ENCODE measurements around the gene SIRT6. TPM values are rescaled to one million over a fixed set of nuclear protein-coding genes. Genes with fewer than 3 reads are reported as not detected.

The SIRT6 gene
- total and polyA plus RNA-seq, 9 of the 15 experiments (the other 6 are each of a cell fraction or from before 2014, with no cell fraction given), result 1.4 to 41.1 (median 10.2) TPM

- ChIA-PET POLR2A (interaction anchor here (0.6 kb wide), 1 partner anchor 171 kb away, joined by 3 read pairs; no protein-coding TSS in a partner anchor), CTCF (ENCODE audit: low intra/inter-chr PET ratio) (no interaction called here)
- no peak for FAIRE-seq
- no peak for DNase-seq (ENCODE audit: extremely low read depth in 1 of 4, low spot score in 3 of 4)
- no peaks in the 10 kb centered on the region for H3K79me2 ChIP-seq (ENCODE audit: control insufficient read depth, insufficient read depth, low read length)
- no peak overlapping the region for H3K27ac ChIP-seq (ENCODE audit: extremely low read depth, low read depth, low read length)
- no peaks in the 10 kb centered on the region for H4K20me1 ChIP-seq (replicated peaks; ENCODE audit: control insufficient read depth, insufficient read depth, low read length)
- no peak overlapping the region for H3K4me3 ChIP-seq
- ATAC-seq, result no peak
- no peaks in the 10 kb centered on the region for H3K9me1 ChIP-seq (ENCODE audit: control insufficient read depth, insufficient read depth, low read length)
- H3K4me1 ChIP-seq (replicated peaks in 1 of 2; ENCODE audit: control insufficient read depth in 2 of 2, insufficient read depth in 2 of 2, low read length in 2 of 2), result peaks cover 2 to 4% of the 10 kb centered on the region in 2 experiments; a peak in 2 of 5 replicates
- H3K9ac ChIP-seq (ENCODE audit: insufficient read depth in 1 of 2, low read depth in 2 of 2, low read length in 2 of 2), result no peak overlapping the region
- 13% methylated on average over 5 of the region's 5 CpGs for WGBS (ENCODE audit: insufficient coverage, low coverage, missing lambda C conversion rate)
- in situ Hi-C loops (cut with MboI) (no loop called here), intact Hi-C loops (cut with micrococcal nuclease) (loop anchor here (5.0 to 10.0 kb wide), 2 partner anchors 125 to 202 kb away; partner anchors contain the start of genes EEF2 and ZBTB7A)
- H3K27me3 ChIP-seq (ENCODE audit: control insufficient read depth in 2 of 2, insufficient read depth in 2 of 2, low read length in 2 of 2), result peaks cover 6% of the 10 kb centered on the region in 2 experiments; a peak in 4 of 5 replicates
- BruUV-seq (replicated peaks), result no TSS peak
- H3K4me2 ChIP-seq (ENCODE audit: insufficient read depth, low read length), result no peak overlapping the region
- H3K9me3 ChIP-seq (replicated peaks; ENCODE audit: control insufficient read depth, insufficient read depth, low read depth, low read length), result no peaks in the 10 kb centered on the region
- no peak overlapping the region for H2AFZ ChIP-seq (ENCODE audit: low read depth, low read length)
- H3K36me3 ChIP-seq (ENCODE audit: control insufficient read depth, insufficient read depth, low read length), result no peaks in the 10 kb centered on the region
- 0 out of 2 replicates have a peak, but pooled peaks have one; percentile 44 for TF ChIP-seq PTBP1 (IDR thresholded peaks at IDR 0.05; ENCODE audit: low read depth, low read length)
- peak; percentile 66 to 85 for TF ChIP-seq KDM1A (IDR thresholded peaks at IDR 0.05)
- no peak for TF ChIP-seq MAX (CRISPR knock-in tag; IDR thresholded peaks at IDR 0.05)
- TF ChIP-seq HDAC2 (IDR thresholded peaks at IDR 0.05), result peak; percentile 62; the same call in 1 of the 2 replicates
- TF ChIP-seq BCOR (IDR thresholded peaks at IDR 0.05), result peak; percentile 97
- no peak for TF ChIP-seq FOXJ3 (CRISPR knock-in tag; IDR thresholded peaks at IDR 0.05)
- peak; percentile 78 for TF ChIP-seq ADNP (tag; IDR thresholded peaks at IDR 0.05)
- TF ChIP-seq MLLT1 (IDR thresholded peaks at IDR 0.05), result no peak
- TF ChIP-seq SMARCA5 (IDR thresholded peaks at IDR 0.05), result peak; percentile 73; the same call in 1 of the 2 replicates
- TF ChIP-seq RCOR1 (IDR thresholded peaks at IDR 0.05; ENCODE audit: borderline replicate concordance in 1 of 2, low read depth in 2 of 2, low read length in 2 of 2), result 0 out of 4 replicates have a peak, but pooled peaks have one; percentile 24 to 26
- peak; percentile 90 for TF ChIP-seq RBM25 (IDR thresholded peaks at IDR 0.05; ENCODE audit: low read depth, low read length, severe bottlenecking)
- no peak for TF ChIP-seq IRF9 (tag; IDR thresholded peaks at IDR 0.05)
- TF ChIP-seq ZFP36 (IDR thresholded peaks at IDR 0.05; ENCODE audit: low read depth, low read length, partially characterized antibody), result peak; percentile 88
Observed at GRCh38 chr19:4189641-4190040, 7.3 kb upstream of the SIRT6 start.

Data from K562 (cell line).